VCaP (cell line): ENCODE measurements around the gene MAP3K14.
A peak's percentile ranks its signal among the peaks of the same experiment; 100 is the strongest.

ENCODE experiments used
- H3K27ac ChIP-seq: fragments of 450-650 bp; 2 replicates; pipeline ENCODE4 v1.5.1; 2017
- TF ChIP-seq, protein P1 (sequence below): fragments of 450-650 bp; conservative IDR thresholded peaks from 2 replicates; pipeline ENCODE4 v1.5.1; 2017; ENCODE audit warnings: mild to moderate bottlenecking, moderate library complexity

The MAP3K14 gene

DNA sequence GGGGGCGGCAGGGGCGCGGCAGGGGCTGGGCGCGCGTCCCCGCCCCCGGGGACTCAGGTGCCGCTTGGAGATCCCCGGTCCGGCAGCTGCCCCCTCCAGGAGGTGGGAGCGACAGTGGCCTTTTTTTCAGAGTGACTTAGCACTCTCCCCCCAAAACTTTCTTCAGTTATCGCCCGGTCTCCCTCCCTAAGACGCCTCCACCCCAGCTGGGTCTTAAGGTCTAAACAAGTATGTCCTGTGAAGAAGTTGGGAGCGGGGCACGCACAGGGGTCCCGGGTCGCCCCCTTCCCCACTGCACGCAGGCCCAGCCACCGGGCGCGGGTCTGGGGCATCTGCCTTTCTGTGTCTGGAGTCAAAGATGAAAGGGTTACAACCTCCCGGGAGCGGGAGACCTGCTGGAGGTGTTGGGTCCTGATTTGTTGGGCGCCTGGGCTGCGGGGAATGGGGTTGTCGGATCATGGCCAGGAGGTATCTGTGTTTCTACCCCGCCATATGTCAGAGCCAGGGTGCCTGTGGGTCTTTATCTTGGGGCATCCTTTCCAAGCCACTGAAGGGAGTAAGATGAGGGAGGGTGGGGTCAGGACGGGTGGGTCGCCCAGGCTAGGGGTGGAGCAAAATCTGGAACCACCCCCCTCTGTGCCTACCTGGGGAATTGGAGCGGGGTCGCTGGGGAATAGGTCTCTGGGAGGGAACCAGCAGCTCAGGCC, 94.4 kb downstream of the MAP3K14 start:
- H3K27ac ChIP-seq = no peak overlapping the region; the same call in 1 of the 2 replicates
- TF ChIP-seq, protein P1, sequence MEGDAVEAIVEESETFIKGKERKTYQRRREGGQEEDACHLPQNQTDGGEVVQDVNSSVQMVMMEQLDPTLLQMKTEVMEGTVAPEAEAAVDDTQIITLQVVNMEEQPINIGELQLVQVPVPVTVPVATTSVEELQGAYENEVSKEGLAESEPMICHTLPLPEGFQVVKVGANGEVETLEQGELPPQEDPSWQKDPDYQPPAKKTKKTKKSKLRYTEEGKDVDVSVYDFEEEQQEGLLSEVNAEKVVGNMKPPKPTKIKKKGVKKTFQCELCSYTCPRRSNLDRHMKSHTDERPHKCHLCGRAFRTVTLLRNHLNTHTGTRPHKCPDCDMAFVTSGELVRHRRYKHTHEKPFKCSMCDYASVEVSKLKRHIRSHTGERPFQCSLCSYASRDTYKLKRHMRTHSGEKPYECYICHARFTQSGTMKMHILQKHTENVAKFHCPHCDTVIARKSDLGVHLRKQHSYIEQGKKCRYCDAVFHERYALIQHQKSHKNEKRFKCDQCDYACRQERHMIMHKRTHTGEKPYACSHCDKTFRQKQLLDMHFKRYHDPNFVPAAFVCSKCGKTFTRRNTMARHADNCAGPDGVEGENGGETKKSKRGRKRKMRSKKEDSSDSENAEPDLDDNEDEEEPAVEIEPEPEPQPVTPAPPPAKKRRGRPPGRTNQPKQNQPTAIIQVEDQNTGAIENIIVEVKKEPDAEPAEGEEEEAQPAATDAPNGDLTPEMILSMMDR = no peak

- TF ChIP-seq, protein P1 = no peak
- peak overlapping the region; percentile 28; the same call in 1 of the 2 replicates for H3K27ac ChIP-seq
These were observed 94.9 kb downstream of the MAP3K14 start for GRCh38 chr17:45222014-45222288.

DNA sequence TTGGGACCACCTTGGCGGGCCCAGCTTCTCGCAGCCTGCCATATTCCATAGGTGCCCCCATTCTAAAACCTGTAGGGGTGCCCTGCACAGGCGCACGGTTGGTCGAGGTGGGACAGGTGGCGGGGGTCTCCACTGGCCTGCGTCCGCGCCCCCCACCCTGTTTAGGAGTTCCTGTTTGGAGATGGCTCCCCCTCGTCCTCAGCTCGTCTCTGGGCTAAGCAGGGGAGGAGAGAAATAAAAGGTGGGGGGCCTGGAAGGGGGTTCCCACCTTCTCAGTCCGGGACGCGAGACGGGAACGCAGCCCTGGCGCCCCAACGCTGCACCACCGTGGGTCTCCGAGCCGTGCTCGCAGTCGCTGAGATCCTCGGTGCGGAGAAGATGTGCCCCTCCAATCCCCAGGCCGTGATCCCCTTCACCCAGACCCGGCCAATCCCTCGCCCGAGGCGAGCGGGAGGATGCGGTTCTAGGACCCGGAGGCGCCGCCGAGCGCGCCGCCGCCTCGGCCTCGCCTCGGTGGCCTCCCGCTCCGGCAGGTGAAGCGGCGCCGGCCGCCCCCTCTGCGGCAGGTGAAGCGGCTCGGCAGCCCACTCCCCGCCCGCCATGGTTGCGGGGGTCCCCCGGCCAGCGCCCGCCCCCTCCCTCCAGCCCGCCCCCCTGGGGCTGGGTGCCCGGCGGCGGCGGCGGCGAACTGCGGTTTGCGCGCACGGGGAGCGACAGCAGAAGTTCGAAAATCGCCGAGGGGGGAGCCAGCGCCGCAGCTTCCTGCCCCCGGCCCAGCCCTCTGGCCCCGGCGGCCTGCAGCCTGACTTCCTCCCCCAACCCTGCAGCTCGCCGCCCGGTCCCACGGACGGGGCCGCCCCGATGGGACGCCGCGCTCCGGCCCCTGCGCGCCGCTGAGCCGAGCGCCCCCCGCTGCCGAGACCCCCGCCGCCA, 95.5 kb downstream of the MAP3K14 start, which contains the start of gene FMNL1:
TSS of gene FMNL1 (plus strand) at position 805 of the 933 bp plus-strand sequence. CDS start 240 bp downstream, outside the sequence.
- H3K27ac ChIP-seq = peak within 1 kb of the TSS; percentile 28; the same call in 1 of the 2 replicates
- TF ChIP-seq, protein P1 = no peak

DNA sequence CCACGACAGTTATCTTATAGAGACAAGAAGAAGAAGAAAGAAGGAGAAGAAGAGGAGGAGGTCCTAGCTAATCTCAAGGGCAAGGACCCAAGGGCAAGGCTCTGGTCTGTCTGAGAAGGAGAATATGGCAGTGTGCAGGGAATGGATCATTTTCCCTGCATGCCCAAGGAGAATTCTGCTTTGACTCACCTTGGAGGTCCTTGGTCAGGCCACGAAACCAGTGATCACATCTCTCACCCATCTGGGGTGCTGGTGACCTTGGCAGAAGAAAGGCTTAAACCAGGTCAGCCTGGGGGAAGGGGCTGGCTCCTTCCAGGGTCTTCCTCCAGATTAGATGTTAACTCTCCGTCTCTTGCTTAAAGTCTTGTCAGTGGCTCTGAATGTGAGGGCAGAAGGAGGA, 96.7 kb downstream of the MAP3K14 start:
- TF ChIP-seq, protein P1 = no peak
- H3K27ac ChIP-seq = no peak overlapping the region

GRCh38 chr17:45218895-45219661, 97.7 kb downstream of the MAP3K14 start:
- no peak overlapping the region for H3K27ac ChIP-seq
- TF ChIP-seq, protein P1 = peak; percentile 94
